Epithelial cell of esophagus (primary cell): ENCODE data around the gene LAMTOR3.

Experiments
- DNase-seq: peaks from one replicate; pipeline ENCODE4 v3.0.0; 2010; ENCODE audit warnings: low read depth
- H3K4me3 ChIP-seq: 2 replicates; pipeline ENCODE4 v1.5.1; 2011; ENCODE audit warnings: mild to moderate bottlenecking, low read length, control low read depth
- TF ChIP-seq, protein P1 (sequence below): IDR thresholded peaks from 2 replicates; pipeline ENCODE4 v1.5.1; 2011; ENCODE audit warnings: low read depth, mild to moderate bottlenecking, low read length, control low read depth, inconsistent platforms; ENCODE audit not compliant: insufficient read depth; ENCODE audit errors: missing control alignments

Gene LAMTOR3

DNA sequence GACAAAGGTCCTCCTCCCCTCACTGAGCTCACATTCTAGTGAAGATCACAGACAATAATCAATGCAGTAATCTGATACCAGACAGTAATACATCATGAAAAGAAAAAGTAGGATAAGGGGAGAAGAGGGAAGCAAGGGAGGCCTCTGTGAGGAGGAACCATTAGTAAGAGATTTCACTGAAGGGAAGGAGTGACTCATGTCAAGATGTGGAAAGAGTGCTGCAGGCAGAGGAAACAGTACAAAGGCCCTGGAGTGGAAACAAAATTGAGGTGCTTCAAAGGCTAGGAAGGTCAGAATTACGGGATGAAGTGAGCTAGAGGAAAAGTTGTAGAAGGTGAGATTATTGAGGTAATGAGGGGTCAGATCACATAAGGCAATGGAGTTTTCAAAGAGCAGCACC lies 38.1 kb downstream of the LAMTOR3 start:
- DNase-seq = peak; percentile 85
- no peak overlapping the region for H3K4me3 ChIP-seq
- TF ChIP-seq, protein P1, sequence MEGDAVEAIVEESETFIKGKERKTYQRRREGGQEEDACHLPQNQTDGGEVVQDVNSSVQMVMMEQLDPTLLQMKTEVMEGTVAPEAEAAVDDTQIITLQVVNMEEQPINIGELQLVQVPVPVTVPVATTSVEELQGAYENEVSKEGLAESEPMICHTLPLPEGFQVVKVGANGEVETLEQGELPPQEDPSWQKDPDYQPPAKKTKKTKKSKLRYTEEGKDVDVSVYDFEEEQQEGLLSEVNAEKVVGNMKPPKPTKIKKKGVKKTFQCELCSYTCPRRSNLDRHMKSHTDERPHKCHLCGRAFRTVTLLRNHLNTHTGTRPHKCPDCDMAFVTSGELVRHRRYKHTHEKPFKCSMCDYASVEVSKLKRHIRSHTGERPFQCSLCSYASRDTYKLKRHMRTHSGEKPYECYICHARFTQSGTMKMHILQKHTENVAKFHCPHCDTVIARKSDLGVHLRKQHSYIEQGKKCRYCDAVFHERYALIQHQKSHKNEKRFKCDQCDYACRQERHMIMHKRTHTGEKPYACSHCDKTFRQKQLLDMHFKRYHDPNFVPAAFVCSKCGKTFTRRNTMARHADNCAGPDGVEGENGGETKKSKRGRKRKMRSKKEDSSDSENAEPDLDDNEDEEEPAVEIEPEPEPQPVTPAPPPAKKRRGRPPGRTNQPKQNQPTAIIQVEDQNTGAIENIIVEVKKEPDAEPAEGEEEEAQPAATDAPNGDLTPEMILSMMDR = no peak

DNA sequence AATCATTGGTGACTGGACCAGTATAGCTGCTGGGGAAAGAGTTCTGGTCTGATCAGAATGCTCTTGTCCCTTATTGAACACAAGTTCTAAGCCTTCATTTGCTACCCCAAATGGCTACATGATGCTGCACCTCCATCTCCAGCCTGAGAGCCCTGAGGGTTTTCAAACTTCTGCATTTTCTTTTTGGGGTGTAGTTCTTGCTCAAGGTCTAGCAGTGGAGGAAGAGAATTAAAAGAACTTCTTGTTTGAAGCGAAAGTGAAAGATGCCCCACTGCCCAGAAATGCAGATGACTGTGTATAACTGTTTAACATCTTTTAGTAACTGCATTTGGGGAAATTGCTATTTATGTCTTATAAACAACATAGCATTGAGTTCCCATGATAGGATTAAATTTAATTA lies 38.5 kb downstream of the LAMTOR3 start:
- TF ChIP-seq, protein P1 = no peak
- no peak overlapping the region for H3K4me3 ChIP-seq

DNA sequence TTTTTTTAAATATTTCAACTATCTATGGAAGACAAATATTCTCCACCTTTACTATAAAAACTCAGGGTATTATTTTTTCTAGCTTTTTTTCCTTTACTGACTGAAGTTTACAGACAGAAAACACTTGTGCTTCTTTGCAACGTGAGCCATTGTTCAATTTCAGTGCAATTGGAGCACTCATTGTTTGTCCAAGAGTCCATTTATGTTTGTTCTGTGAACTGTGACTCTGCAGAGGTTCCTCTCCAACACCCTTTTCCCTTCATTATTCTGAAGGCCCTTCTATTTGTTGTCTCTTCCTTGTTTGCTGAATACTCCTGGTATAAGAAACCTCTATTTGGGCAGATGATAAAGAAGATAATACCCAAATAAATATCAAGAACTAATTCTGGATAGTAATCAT lies 40.2 kb downstream of the LAMTOR3 start:
- no peak for DNase-seq
- H3K4me3 ChIP-seq = no peak overlapping the region
- TF ChIP-seq, protein P1 = no peak

More for the DNA sequence above, 38.5 kb downstream of the LAMTOR3 start:
- no peak for DNase-seq

DNA sequence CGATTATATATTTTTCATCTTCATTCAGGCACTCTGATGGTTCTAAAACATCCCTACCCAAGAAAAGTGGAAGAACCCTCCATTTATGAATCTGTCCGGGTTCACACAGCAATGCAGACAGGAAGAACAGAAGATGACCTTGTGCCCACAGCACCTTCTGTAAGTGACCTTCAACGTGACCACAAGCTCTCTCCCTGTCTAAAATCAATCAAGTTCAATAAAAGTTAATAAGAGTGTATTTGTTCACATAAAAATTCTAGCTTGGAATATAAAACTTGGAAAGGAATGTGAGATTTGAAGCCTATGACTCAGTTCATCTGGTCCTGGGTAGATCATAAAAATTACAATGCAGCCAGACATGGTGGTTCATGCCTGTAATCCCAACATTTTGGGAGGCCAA lies 41.0 kb downstream of the LAMTOR3 start:
- no peak overlapping the region for H3K4me3 ChIP-seq
- DNase-seq = no peak
- TF ChIP-seq, protein P1 = no peak

- no peak for DNase-seq
- no peak overlapping the region for H3K4me3 ChIP-seq
- TF ChIP-seq, protein P1 = no peak
These were observed 42.0 kb downstream of the LAMTOR3 start for GRCh38 chr4:99852199-99852749.

GRCh38 chr4:99848591-99849001 lies 45.6 kb downstream of the LAMTOR3 start:
- no peak for DNase-seq
- H3K4me3 ChIP-seq = no peak overlapping the region
- TF ChIP-seq, protein P1 = no peak

GRCh38 chr4:99847362-99847976 lies 46.8 kb downstream of the LAMTOR3 start:
- TF ChIP-seq, protein P1 = no peak
- no peak for DNase-seq
- H3K4me3 ChIP-seq = no peak overlapping the region
